HG03045 (cell line): ENCODE data around the gene DHX57.
"Not testable (repeated sequence)": the region's sequence is repeated elsewhere in the genome, so short reads cannot be mapped to it uniquely, and the experiment has no call there.

ENCODE experiments used
- ATAC-seq: cut with Tn5 transposase; IDR thresholded peaks from one replicate; pipeline ENCODE4 v1.9.1; 2021; ENCODE audit warnings: mild to moderate bottlenecking, moderate library complexity; ENCODE audit not compliant: unreplicated experiment

The DHX57 gene

DNA sequence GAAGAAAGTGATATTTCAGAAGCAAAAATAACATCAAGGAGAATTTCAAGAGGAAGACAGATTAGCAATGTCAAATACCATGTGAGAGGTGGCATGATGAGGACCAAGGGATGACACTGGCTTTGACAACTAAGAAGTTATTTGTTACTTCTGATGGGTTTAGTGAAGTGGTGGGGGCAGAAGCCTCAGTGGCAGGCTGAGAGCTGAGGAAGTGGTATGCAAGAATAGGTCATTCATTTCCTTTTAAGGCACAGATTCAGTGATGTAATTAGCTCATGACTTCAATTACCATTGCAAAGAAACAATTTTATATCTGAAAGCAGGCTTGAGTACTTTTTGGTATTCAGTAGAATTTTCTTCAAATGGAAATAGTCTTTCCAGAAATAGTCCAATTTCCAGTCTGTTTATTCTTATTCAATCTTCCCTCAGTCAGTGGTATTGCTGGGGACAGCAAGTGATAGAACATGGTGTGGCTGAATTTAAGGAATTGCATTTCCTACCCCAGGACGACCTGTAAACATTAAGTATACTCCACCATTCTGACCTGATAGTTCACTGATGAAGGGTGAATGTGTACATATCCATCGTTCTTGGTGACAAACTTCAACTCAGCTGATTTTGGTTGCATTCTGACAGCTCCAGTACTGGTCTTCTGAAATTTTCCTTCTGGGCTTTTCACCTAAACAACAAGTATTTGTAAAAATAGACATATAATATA lies 69.6 kb downstream of the DHX57 start:
- no peak for ATAC-seq

DNA sequence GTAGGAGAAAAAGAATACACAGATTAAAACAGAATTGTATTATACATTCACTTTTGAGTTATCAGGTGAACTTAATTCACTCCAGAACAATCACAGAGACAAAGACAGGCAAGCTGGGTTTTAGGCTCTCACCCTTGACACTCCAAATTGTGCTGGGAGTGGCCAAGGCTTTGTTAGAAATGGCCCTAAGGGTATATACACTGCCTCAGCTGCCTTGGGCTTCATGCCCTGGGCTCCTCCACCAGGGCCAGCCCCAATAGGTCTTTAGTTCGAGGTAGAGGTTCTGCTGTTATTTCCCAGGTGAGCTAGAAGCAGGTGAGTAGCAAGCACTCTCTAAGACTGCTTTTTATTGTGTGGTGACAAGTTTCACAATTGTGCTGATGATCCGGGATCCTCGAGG lies 77.8 kb downstream of the DHX57 start:
- ATAC-seq, result no peak

DNA sequence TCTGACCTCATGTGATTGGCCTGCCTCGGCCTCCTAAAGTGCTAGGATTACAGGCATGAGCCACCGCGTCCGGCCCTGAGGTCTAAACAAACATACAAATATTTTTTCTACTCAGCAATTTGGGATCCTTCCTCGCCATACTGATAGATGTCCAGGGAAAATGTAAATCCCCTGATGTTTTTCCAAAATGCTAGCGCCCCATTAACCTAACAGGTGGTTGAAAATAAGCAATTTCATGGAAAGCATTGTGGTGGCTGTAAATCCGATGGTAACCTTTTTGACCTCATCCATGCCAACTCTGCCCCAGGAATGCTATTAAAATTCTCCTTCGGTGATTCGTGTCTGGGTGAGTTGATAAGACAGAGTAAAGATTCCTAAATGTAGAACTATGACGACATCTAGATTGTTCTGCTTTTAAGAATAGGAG lies 78.5 kb downstream of the DHX57 start:
- no peak for ATAC-seq

DNA sequence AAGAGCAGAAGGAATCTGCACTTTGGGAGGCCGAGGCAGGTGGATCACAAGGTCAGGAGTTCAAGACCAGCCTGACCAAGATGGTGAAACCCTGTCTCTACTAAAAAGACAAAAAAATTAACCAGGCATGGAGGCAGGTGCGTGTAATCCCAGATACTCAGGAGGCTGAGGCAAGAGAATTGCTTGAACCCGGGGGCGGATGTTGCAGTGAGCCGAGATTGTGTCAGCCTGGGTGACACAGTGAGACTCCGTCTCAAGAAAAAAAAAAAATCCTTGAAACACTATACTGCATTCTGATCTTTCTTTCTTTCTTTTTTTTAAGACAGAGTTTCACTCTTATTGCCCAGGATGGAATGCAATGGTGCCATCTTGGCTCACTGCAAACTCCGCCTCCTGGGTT lies 80.7 kb downstream of the DHX57 start:
- ATAC-seq, result not testable (repeated sequence)

DNA sequence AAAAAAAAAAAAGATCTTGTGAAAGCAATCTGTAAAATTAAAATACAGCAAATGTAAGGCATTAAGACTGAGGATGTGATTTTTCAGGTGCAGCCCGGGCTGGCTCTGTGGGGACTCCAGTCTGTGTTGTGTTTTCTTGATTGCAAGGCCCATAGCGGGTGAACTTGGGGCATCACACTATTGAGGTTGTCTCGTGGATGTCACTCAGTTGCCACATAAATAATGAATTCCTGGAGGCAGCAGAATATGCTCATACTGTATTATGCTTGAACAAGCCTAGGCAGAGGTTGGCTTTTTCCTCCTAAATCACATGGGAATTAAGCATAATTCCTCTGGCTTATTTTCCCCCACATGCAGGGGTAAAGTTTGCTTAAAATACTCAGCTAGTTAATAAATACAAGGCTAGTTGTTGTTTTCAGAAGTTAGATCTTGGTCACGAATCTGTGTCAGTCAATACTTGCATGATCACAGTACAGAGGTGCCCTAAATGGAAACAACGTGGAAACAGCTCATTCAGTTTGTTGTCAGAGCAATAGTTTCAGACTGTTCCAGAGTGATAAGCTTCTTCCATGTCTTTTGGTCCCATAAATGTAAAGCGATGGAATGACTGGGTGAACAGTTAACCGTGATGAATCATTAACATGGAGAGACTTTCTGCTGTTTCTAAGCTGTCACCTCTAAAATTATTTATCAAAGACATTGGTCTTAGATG lies 81.3 kb downstream of the DHX57 start:
- no peak for ATAC-seq

DNA sequence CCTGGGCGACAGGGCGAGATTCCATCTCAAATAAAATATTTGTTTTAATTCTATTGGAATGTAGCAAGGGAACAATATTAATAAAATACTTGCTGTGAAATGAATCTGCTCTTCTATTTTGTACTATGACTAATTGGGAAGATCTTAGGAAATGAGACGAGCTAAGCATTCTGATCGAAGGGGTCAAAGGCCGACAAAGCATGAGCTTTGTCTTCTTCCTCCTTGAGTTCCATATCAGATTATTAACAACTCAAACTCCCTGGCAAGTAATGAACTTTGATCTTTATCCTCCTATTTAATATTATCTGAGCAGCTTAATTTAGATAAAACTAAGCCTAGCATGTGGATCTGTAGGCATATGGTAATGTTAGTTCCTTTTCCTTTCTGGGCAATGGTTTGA lies 82.2 kb downstream of the DHX57 start:
- no peak for ATAC-seq

DNA sequence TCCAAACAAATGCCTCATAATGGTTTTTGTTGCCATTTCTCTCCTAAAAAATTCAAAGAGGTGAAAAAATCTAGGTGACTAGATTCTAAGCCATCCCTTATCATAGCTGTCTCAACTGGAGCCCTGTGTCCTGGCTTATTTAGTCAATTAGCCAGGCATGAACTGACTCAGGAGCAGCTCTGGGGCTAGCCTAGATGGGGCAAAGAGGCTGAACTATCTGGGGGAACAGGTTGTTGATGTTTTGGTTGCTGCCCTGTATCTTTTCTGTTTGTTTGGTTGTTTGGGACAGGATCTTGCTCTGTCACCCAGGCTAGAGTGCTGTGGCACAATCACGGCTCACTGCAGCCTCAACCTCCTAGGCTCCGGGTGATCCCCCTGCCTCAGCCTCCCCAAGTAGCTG lies 83.0 kb downstream of the DHX57 start:
- ATAC-seq, result no peak

DNA sequence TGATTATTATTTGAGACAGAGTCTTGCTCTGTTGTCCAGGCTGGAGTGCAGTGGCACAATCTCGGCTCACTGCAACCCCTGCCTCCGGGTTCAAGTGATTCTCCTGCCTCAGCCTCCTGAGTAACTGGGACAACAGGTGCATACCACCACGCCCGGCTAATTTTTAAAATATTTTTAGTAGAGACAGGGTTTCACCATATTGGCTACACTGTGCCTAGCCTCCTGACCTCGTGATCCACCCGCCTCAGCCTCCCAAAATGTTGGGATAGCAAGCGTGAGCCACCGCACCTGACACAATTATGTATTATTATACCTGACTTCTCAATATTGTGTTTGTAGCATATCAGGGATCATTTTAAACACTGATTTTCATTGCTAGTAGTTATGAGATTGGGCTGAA lies 83.4 kb downstream of the DHX57 start:
- ATAC-seq, result not testable (repeated sequence)

DNA sequence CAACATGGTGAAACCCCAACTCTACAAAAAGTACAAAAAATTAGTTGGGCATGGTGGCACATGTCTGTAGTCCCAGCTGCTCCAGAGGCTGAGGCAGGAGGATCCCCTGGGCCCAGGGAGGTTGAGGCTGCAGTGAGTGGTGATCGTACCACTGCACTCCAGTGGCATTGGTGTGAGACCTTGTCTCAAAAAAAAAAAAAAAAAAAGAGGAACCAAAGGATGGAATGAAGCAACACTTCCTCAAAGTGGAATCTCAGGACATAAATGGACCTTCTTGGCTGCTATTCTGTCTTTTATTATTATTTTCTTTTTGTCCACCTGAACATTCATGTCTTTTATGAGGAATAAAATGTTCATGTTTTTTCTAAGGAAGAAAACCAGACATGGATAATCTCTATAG lies 84.0 kb downstream of the DHX57 start:
- ATAC-seq, result no peak

DNA sequence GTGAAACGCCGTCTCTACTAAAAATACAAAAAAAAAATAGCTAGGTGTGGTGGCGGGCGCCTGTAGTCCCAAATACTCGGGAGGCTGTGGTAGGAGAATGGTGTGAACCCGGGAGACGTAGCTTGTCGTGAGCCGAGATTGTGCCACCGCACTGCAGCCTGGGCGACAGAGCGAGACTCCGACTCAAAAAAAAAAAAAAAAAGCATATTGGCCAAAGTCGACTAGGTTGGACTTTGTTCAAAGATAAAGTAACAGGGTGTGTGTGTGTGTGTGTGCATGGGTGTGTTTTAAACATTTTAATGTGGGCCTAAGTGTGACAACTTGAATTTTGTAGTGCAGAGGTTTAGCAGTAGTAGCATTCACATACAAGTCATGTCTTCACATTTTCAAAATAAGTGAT lies 86.0 kb downstream of the DHX57 start:
- ATAC-seq, result no peak

DNA sequence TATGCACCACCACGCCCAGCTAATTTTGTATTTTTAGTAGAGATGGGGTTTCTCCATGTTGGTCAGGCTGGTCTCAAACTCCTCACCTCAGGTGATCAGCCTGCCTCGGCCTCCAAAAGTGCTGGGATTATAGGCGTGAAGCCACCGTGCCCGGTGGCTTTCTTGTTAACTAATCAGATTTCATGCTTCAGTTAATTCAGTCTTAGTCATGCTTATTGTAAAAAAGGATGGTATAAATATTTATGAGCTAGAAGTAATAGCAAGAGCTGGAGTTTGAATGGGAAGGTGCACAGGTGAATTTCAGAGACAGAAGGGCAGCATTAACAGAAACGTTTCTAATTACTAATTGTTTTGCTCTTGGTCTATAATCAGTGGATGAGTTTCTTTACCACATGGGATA lies 87.4 kb downstream of the DHX57 start:
- no peak for ATAC-seq

DNA sequence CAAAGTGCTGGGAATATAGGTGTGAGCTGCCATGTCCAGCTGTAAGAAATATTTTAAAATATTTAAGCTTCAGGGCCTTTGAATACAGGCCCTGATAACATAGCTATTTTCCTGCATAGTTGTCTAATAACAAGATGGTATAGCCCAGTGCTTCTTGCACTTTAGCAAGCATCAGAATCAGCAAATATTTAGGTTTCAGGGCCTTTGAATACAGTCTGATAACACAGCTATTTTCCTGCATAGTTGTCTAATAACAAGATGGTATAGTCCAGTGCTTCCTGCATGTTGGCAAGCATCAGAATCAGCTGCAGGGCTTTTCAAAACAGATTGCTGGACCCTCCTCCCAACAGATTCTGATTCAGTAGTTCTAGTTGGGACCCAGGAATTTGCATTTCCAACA lies 92.1 kb downstream of the DHX57 start:
- ATAC-seq, result no peak

DNA sequence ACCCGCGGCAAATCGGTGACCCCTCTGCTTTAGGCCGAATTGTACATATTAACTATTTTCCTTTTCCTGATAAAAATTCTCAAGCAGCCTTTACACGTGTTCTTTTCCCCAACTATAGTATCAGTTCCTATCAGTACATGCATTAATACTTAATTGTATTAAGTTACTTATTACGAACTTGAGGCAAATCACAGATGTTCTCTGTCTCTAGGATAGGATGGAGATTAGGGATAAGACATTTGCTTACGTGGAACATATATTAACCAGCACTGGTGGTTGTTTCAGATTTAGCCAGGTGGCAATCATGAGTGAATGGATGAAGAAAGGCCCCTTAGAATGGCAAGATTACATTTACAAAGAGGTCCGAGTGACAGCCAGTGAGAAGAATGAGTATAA lies 97.0 kb downstream of the DHX57 start:
- no peak for ATAC-seq

DNA sequence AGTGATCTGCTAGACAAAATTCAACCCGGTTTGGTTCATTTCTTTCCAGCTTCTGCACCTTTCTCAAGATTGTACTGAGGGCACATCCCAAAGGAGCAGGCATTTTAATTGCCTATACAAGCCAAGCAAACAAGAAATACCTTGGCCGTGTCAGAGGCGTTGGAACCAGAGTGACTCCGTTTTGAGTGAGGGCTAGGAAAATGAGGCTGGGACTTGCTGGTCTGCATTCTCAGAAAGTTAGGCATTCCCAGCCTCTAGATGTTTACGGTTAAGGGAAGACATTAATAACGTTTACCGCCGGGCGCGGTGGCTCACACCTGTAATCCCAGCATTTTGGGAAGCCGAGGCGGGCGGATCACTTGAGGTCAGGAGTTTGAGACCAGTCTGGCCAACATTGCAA lies 99.2 kb downstream of the DHX57 start:
- ATAC-seq, result no peak

DNA sequence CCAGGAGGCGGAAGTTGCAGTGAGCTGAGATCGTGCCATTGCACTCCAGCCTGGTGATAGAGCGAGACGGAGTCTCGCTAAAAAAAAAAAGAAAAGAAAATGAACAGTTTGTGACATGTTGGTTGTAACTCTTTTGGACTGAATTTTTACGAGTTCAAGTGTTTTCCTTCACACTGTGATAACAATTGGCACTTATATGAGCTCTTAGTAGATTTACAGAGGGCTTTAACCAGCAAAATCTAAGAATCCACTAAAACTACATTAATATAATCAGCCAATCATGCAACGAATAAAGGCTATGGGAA lies 99.9 kb downstream of the DHX57 start:
- no peak for ATAC-seq

DNA sequence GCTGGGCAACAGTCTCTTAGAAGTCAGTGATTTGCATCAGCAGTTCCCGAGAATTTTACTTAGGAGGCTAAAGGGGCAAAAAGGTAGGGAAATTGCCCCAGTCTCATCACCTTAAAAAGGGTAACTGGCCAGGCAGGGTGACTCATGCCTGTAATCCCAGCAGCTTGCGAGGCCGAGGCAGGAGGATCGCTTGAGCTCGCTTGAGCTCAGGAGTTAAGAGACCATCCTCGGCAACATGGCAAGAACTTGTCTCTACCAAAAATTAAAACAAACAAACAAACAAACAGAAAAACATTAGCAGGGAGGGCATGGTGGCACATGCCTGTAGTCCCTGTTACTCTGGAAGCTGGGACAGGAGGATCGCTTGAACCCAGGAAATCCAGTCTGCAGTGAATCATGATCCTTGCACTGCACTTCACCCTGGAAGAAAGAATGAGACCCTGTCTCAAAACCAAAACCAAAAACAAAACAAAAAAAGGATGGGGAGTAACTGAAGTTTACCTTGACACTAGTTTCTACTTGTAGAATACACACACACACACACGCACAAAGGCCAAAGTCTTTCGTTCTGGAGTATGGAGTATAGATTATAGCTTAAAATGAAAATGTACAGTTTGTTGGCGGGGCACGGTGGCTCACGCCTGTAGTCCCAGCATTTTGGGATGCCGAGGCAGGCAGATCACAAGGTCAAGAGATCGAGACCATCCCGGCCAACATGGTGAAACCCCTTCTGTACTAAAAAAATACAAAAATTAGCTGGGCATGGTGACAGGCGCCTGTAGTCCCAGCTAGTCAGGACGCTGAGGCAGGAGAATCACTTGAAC lies 100.4 kb downstream of the DHX57 start:
- no peak for ATAC-seq

DNA sequence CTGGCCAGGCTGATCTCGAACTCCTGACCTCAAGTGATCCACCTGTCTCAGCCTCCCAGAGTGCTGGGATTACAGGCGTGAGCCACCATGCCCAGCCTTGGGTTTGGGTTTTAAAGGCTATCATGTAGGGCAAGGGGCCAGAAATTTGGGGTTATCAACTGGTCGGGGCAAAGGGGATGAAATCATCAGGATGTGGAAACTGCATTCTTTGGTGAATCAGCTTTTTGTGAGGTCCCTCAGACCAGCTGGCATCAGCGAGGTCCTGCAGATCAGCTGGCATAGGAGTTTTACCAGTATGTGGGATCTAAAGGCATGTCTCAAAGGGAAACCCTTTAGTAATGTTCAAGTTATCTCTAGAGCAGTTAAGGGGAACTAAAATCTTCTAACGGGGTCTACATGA lies 104.1 kb downstream of the DHX57 start:
- ATAC-seq, result no peak

DNA sequence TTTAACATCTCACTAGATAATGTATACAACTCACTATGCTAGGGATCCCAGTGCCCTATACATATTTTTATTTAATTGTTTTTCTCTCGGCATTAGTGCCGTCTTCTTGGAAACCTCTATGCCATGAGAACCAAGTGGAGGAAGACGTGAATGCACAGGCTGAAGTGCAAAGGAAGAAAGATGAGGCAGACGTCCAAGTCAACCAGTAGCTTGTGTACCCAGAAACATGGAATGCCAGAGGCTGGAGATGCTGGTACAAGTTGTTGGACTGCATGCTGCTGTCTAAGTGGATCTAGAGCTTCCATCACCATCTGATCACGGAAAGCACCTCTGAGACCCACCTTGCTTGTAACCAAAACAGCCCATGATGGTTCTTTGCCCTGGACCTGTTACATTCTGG lies 110.2 kb downstream of the DHX57 start:
- no peak for ATAC-seq

DNA sequence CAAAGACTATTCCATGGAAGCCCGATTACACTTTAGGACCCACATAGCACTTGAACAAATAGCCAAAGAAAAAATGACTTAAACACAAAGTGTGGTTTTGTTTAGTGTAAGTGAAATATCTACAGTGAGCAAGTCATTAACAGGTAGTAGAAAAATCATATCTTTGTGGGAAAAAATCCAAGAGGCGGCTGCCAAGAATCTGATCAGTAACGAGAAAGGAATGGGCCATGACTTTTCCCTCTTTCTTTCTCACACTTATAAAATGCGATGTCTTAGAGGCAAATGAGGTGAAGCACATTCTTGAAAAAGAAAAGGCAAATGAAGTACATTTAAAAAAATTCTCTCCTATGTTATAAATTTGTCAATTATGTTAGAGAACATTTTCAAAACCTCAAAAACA lies 110.6 kb downstream of the DHX57 start:
- no peak for ATAC-seq

DNA sequence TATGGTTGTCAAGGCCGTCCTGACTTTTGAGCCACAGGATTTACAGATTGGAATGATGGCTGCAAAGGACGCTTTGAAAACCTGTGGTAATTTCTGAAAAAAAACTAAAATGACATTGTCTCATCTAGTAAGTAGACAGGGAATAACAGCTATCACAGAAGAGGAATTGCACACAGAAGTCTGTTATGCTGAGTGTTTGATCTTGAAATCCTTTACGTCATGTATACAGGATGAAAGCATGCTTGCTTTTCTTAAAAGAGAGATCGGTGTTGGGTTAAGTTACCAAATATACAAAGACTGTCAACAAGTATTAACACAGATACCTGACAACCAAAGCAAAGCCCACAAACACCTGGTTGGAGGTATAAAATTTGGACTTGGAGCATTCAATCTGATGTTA lies 112.0 kb downstream of the DHX57 start:
- ATAC-seq, result no peak

DNA sequence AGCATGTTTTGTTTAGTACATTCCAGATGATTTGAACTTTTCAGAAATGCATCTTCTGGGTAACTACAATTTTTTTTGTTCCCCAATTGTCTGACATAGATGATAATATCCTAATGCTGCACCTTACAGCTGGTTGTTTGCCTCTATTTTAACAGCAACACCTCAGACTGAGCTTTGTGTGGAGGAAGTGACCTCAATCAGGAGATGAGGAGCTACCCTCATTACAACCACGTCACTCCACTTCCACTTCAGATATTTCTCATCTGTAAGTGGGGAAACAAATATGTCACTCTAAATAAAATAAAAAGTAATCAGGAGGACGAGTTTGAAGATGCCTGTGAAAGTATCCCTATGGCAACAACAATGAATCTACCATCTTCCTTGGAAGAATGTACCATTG lies 112.5 kb downstream of the DHX57 start:
- ATAC-seq, result no peak

DNA sequence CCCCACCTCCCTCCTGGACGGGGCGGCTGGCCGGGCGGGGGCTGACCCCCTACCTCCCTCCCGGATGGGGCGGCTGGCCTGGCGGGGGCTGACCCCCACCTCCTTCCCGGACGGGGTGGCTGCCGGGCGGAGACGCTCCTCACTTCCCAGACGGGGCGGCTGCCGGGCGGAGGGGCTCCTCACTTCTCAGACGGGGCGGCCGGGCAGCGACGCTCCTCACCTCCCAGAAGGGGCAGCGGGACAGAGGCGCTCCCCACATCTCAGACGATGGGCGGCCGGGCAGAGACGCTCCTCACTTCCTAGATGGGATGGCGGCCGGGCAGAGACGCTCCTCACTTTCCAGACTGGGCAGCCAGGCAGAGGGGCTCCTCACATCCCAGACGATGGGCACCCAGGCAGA lies 119.8 kb downstream of the DHX57 start:
- not testable (repeated sequence) for ATAC-seq
